OCI-LY7 (cell line): ENCODE data around the gene SLC6A19.

ENCODE experiments used
- EZH2phosphoT487 ChIP-seq: fragments of 200-600 bp; sonication (generic); IDR thresholded peaks from 2 replicates; pipeline ENCODE4 v1.6.1; 2018; ENCODE audit warnings: low read depth, borderline replicate concordance, mild to moderate bottlenecking, mixed run types, antibody characterized with exemption, low read length, moderate library complexity, mixed read lengths
- TF ChIP-seq, protein P1 (sequence below): fragments of 200-600 bp; sonication (generic); conservative IDR thresholded peaks from 2 replicates; pipeline ENCODE4 v1.5.1; 2014; ENCODE audit warnings: mild to moderate bottlenecking, antibody characterized with exemption, low read length, moderate library complexity, mixed read lengths

GRCh38 chr5:1225081-1225480 is 23.7 kb downstream of the SLC6A19 start, which contains the start of gene SLC6A18:
- TF ChIP-seq, protein P1, sequence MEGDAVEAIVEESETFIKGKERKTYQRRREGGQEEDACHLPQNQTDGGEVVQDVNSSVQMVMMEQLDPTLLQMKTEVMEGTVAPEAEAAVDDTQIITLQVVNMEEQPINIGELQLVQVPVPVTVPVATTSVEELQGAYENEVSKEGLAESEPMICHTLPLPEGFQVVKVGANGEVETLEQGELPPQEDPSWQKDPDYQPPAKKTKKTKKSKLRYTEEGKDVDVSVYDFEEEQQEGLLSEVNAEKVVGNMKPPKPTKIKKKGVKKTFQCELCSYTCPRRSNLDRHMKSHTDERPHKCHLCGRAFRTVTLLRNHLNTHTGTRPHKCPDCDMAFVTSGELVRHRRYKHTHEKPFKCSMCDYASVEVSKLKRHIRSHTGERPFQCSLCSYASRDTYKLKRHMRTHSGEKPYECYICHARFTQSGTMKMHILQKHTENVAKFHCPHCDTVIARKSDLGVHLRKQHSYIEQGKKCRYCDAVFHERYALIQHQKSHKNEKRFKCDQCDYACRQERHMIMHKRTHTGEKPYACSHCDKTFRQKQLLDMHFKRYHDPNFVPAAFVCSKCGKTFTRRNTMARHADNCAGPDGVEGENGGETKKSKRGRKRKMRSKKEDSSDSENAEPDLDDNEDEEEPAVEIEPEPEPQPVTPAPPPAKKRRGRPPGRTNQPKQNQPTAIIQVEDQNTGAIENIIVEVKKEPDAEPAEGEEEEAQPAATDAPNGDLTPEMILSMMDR: no peak
- TF ChIP-seq EZH2phosphoT487: no peak
